Esophagus muscularis mucosa (tissue), 4 donors: ENCODE measurements around the gene DYNC1LI2. TPM values are rescaled to one million over a fixed set of nuclear protein-coding genes. Genes with fewer than 3 reads are reported as not detected.
"Not testable (repeated sequence)": the region's sequence is repeated elsewhere in the genome, so short reads cannot be mapped to it uniquely, and the experiment has no call there.

ENCODE experiments used
- DNase-seq: peaks from one replicate; pipeline ENCODE4 v3.0.0-alpha.2; 2017; ENCODE audit errors: extremely low spot score
- H3K27ac ChIP-seq, 4 donors: fragments of 200-600 bp; sonication (generic); replicated peaks in 1 of 4; 1 replicate in 3 of 4; 2 replicates in 1 of 4; pipeline ENCODE4 v1.5.1; 2016 to 2019; ENCODE audit warnings: mild to moderate bottlenecking in 1 of 4
- H3K27me3 ChIP-seq, 4 donors: fragments of 200-600 bp; sonication (generic); one replicate each; pipeline versions ENCODE4 v1.5.1 to v1.6.0; 2016 to 2019
- H3K36me3 ChIP-seq, 4 donors: fragments of 200-600 bp; sonication (generic); one replicate each; pipeline ENCODE4 v1.5.1; 2016 to 2019
- H3K4me1 ChIP-seq, 4 donors: fragments of 200-600 bp; sonication (generic); one replicate each; pipeline ENCODE4 v1.5.1; 2016 to 2019
- H3K4me3 ChIP-seq, 4 donors: fragments of 200-600 bp; sonication (generic); 1 replicate in 2 of 4; 2 replicates in 2 of 4; pipeline ENCODE4 v1.5.1; 2016 to 2019; ENCODE audit warnings: mild to moderate bottlenecking in 4 of 4, moderate library complexity in 1 of 4
- H3K9me3 ChIP-seq, 4 donors: fragments of 200-600 bp; sonication (generic); 1 replicate in 3 of 4; 2 replicates in 1 of 4; pipeline ENCODE4 v1.5.1; 2016 to 2019
- CTCF ChIP-seq, 3 experiments: fragments of 200-600 bp in 2 of 3; fragments of 450-650 bp in 1 of 3; sonication (generic) in 2 of 3; IDR thresholded peaks; one replicate each; pipeline ENCODE4 v1.5.1; 2017 to 2019; ENCODE audit warnings: antibody characterized with exemption in 3 of 3, mild to moderate bottlenecking in 2 of 3, moderate library complexity in 1 of 3
- EP300 ChIP-seq: sonication (generic); formaldehyde crosslinking; IDR thresholded peaks from one replicate; pipeline ENCODE4 v1.6.1; 2017; ENCODE audit warnings: antibody characterized with exemption
- POLR2A ChIP-seq: fragments of 450-650 bp; IDR thresholded peaks from one replicate; pipeline ENCODE4 v1.6.1; 2017; ENCODE audit warnings: antibody characterized with exemption, moderate library complexity, mild to moderate bottlenecking, low read depth
- POLR2AphosphoS5 ChIP-seq, 2 donors: sonication (generic); formaldehyde crosslinking; IDR thresholded peaks; one replicate each; pipeline ENCODE4 v1.6.1; 2017; ENCODE audit warnings: antibody characterized with exemption in 2 of 2
- WGBS: methylation state at CpG from one replicate; pipeline ENCODE4 v1.1.5; 2018; 5-methylcytosine and 5-hydroxymethylcytosine counted together
- intact Hi-C: fragments of 100-400 bp; cut with DNase I; formaldehyde crosslinking; loops from one replicate; pipeline ENCODE4 v1.15.1; 2023
- total RNA-seq, 4 donors: library from RNA; depleted of rRNA; stranded (reverse); fragments of >200 nt; gene quantifications; one replicate each; pipeline versions ENCODE4 v1.1.0 to v1.2.1, GENCODE V29; 2016

Gene DYNC1LI2
- total RNA-seq: 100 to 1,000 TPM; 167 to 203 (median 186) TPM

- Histone ChIP-seq H3K4me1 (peaks cover 30 to 57% (median 51%) of the 10 kb centered on the region in 4 donors), H3K4me3 (peak within 1 kb of the TSS; percentile 85 to 100 (median 93)), H3K27me3 (no peaks in the 10 kb centered on the region), H3K27ac (peak within 1 kb of the TSS; percentile 89 to 96 (median 90)), H3K9me3 (no peaks in the 10 kb centered on the region), H3K36me3 (peaks cover 11 to 34% (median 23%) of the 10 kb centered on the region in 4 donors)
- peak; percentile 91 to 98 (median 93) for TF ChIP-seq CTCF (IDR thresholded peaks at IDR 0.05)
- TF ChIP-seq EP300: no peak
- no peak for TF ChIP-seq POLR2A
- WGBS: under 1% methylated on average over 23 of the region's 90 CpGs
- DNase-seq: no peak
- intact Hi-C loops: loop anchor here (5.0 kb wide), 2 partner anchors 54 to 144 kb away; partner anchors contain the start of gene CMTM4
These were observed at the start of gene DYNC1LI2 for GRCh38 chr16:66751303-66751991. DYNC1LI2 (minus strand) TSS chr16:66751609; CDS start chr16:66751591, 18 bp downstream.

GRCh38 chr16:66800856-66801255 lies 49.4 kb upstream of the DYNC1LI2 start:
- 86% methylated on average over 7 of the region's 19 CpGs for WGBS
- intact Hi-C loops: no loop called here
- H3K27me3 ChIP-seq: no peaks in the 10 kb centered on the region

GRCh38 chr16:66798161-66798560 lies 46.8 kb upstream of the DYNC1LI2 start:
- TF ChIP-seq POLR2A (no peak), POLR2AphosphoS5 (IDR thresholded peaks at IDR 0.05) (no peak), EP300 (no peak), CTCF (IDR thresholded peaks at IDR 0.05) (no peak)
- intact Hi-C loops: no loop called here
- Histone ChIP-seq H3K27me3 (no peaks in the 10 kb centered on the region), H3K36me3 (peaks cover 7 to 25% (median 15%) of the 10 kb centered on the region in 4 donors), H3K4me3 (no peak overlapping the region), H3K27ac (no peak overlapping the region), H3K4me1 (no peaks in the 10 kb centered on the region), H3K9me3 (no peaks in the 10 kb centered on the region)
- no peak for DNase-seq
- WGBS: 74% methylated on average over 2 of the region's 2 CpGs

More at GRCh38 chr16:66800856-66801255, 49.4 kb upstream of the DYNC1LI2 start:
- DNase-seq: no peak
- TF ChIP-seq CTCF (IDR thresholded peaks at IDR 0.05) (no peak), POLR2AphosphoS5 (IDR thresholded peaks at IDR 0.05) (no peak), EP300 (no peak), POLR2A (no peak)
- H3K4me1 ChIP-seq: no peaks in the 10 kb centered on the region
- H3K27ac ChIP-seq: no peak overlapping the region
- H3K9me3 ChIP-seq: no peaks in the 10 kb centered on the region
- H3K4me3 ChIP-seq: no peak overlapping the region
- peaks cover 34 to 52% (median 41%) of the 10 kb centered on the region in 4 donors for H3K36me3 ChIP-seq

GRCh38 chr16:66793984-66794383 lies 42.6 kb upstream of the DYNC1LI2 start:
- H3K27ac ChIP-seq, H3K9me3 ChIP-seq, H3K4me1 ChIP-seq, H3K27me3 ChIP-seq, H3K36me3 ChIP-seq, DNase-seq, intact Hi-C loops, H3K4me3 ChIP-seq: not testable (repeated sequence)
- WGBS: 93% methylated on average over 6 of the region's 6 CpGs

GRCh38 chr16:66790130-66790733 lies 38.8 kb upstream of the DYNC1LI2 start:
- 77% methylated on average over 3 of the region's 3 CpGs for WGBS
- H3K27ac ChIP-seq: no peak overlapping the region
- no peak overlapping the region for H3K4me3 ChIP-seq
- intact Hi-C loops: no loop called here
- H3K4me1 ChIP-seq: no peaks in the 10 kb centered on the region
- no peak for DNase-seq
- TF ChIP-seq POLR2A: no peak
- TF ChIP-seq CTCF (IDR thresholded peaks at IDR 0.05): no peak
- TF ChIP-seq EP300: no peak
- TF ChIP-seq POLR2AphosphoS5 (IDR thresholded peaks at IDR 0.05): no peak
- H3K27me3 ChIP-seq: peaks cover 0 to 5% (median 0%) of the 10 kb centered on the region in 4 donors
- no peaks in the 10 kb centered on the region for H3K9me3 ChIP-seq
- no peaks in the 10 kb centered on the region for H3K36me3 ChIP-seq
